AG10803 (cell line): ENCODE results near the gene TMEM167B.

Source experiments
- DNase-seq: peaks from one replicate; pipeline ENCODE4 v3.0.0; 2010; ENCODE audit warnings: low read depth
- H3K4me3 ChIP-seq: 2 replicates; pipeline ENCODE4 v1.5.1; 2011; ENCODE audit warnings: mild to moderate bottlenecking, low read length, control low read depth
- CTCF ChIP-seq: conservative IDR thresholded peaks from 2 replicates; pipeline ENCODE4 v1.5.1; 2011; ENCODE audit warnings: mild to moderate bottlenecking, low read length, control low read depth, inconsistent platforms

TMEM167B gene

GRCh38 chr1:109113590-109114341 is 23.2 kb downstream of the TMEM167B start, which contains the start of gene ELAPOR1:
Gene ELAPOR1 (plus strand): TSS chr1:109114115. CDS start chr1:109114184, 69 bp downstream.
- TF ChIP-seq CTCF, result no peak
- peak within 1 kb of the TSS; percentile 49 for H3K4me3 ChIP-seq
- DNase-seq, result peak; percentile 14

- peak overlapping the region; percentile 49; the same call in 1 of the 2 replicates for H3K4me3 ChIP-seq
- no peak for DNase-seq
- TF ChIP-seq CTCF, result no peak
Observed at GRCh38 chr1:109114342-109114674, 23.7 kb downstream of the TMEM167B start.

GRCh38 chr1:109115685-109116084 is 25.1 kb downstream of the TMEM167B start:
- DNase-seq, result no peak
- no peak for TF ChIP-seq CTCF
- H3K4me3 ChIP-seq, result no peak overlapping the region

- H3K4me3 ChIP-seq, result no peak overlapping the region
- no peak for DNase-seq
- no peak for TF ChIP-seq CTCF
Observed at GRCh38 chr1:109116286-109116685, 25.7 kb downstream of the TMEM167B start.

GRCh38 chr1:109118089-109118488 is 27.5 kb downstream of the TMEM167B start:
- TF ChIP-seq CTCF, result no peak
- no peak for DNase-seq
- H3K4me3 ChIP-seq, result no peak overlapping the region

- DNase-seq, result no peak
- no peak overlapping the region for H3K4me3 ChIP-seq
- no peak for TF ChIP-seq CTCF
Observed at GRCh38 chr1:109120356-109120755, 29.8 kb downstream of the TMEM167B start.

- no peak for TF ChIP-seq CTCF
- no peak for DNase-seq
- H3K4me3 ChIP-seq, result no peak overlapping the region
Observed at GRCh38 chr1:109131059-109131458, 40.5 kb downstream of the TMEM167B start.
